ENCODE measurements around the gene GNA12. TPM values are rescaled to one million over a fixed set of nuclear protein-coding genes. Genes with fewer than 3 reads are reported as not detected.

Gene GNA12
- total RNA-seq, 1 donor from 2014 or later, result 67.2 TPM

DNA sequence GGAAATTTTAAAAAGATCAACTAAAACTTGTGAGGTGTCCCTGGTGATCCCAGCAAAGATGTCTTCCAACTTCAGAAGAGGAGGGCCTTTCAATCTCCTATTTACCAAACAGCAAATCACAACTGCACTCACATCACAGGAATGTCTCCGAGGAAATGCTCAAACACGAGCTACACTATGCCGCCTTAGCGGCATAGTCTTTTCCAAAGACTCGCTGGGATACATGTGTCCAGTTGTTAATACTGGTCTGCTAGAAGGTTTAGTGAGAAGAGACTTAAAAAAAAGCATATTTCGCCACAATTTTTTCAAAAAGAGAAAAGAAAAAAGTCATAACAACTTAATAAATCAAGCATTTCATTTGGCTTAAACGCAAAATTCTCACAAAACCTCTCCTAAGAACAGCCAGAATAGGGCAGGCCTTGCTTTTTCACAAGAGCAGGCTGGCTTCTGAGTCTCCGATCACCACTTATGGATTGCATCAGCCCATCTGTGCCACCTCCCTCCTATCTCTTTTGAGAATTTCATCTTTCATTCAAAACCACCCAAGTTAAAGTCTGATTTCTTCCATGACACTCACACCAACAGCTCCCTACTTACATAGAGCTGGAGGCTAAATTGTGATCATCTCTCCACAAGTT is 66.1 kb downstream of the GNA12 start:
- no peak for FAIRE-seq

DNA sequence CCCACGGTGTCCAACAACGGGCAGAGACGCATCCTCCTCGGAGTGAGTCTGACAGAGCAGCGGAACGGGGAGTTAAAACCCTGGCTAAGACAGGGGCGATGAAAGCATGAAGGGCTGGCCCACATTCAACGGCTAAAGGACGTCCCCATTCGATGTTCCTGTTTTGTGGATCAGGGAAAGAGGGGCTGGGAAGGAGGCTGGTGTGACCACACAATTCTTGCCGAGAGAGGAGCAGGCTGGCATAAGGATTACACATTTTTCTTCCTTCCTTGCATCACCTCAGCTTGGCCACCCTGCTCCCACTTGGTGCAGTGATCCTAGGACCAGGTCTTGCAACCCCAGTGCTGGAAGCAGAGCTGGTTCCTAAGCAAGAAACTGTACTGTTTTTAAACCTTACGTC is 67.7 kb downstream of the GNA12 start:
- Mint-ChIP-seq H3K4me1 (ENCODE audit: low read depth, unreplicated experiment) (peaks cover 12% of the 10 kb centered on the region), H3K4me3 (ENCODE audit: unreplicated experiment) (no peak overlapping the region), H3K9me3 (ENCODE audit: unreplicated experiment) (no peaks in the 10 kb centered on the region), H3K27me3 (ENCODE audit: low read depth, unreplicated experiment) (no peaks in the 10 kb centered on the region), H3K27ac (ENCODE audit: unreplicated experiment) (no peak overlapping the region), H3K36me3 (ENCODE audit: low read depth, unreplicated experiment) (peaks cover 25% of the 10 kb centered on the region)
- no peak for TF ChIP-seq EZH2 (IDR thresholded peaks at IDR 0.05; ENCODE audit: insufficient read depth, low read length)
- TF ChIP-seq, protein P1, sequence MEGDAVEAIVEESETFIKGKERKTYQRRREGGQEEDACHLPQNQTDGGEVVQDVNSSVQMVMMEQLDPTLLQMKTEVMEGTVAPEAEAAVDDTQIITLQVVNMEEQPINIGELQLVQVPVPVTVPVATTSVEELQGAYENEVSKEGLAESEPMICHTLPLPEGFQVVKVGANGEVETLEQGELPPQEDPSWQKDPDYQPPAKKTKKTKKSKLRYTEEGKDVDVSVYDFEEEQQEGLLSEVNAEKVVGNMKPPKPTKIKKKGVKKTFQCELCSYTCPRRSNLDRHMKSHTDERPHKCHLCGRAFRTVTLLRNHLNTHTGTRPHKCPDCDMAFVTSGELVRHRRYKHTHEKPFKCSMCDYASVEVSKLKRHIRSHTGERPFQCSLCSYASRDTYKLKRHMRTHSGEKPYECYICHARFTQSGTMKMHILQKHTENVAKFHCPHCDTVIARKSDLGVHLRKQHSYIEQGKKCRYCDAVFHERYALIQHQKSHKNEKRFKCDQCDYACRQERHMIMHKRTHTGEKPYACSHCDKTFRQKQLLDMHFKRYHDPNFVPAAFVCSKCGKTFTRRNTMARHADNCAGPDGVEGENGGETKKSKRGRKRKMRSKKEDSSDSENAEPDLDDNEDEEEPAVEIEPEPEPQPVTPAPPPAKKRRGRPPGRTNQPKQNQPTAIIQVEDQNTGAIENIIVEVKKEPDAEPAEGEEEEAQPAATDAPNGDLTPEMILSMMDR (IDR thresholded peaks at IDR 0.05; ENCODE audit: insufficient read depth, low read depth, low read length), result no peak
- Histone ChIP-seq H3K79me2 (ENCODE audit: insufficient read depth, low read length) (peaks cover 30% of the 10 kb centered on the region), H3K27ac (ENCODE audit: low read depth, low read length) (no peak overlapping the region), H4K20me1 (ENCODE audit: insufficient read depth, low read length) (peaks cover 24% of the 10 kb centered on the region), H3K36me3 (ENCODE audit: insufficient read depth, low read length) (no peaks in the 10 kb centered on the region), H3K27me3 (ENCODE audit: insufficient read depth, low read length) (no peaks in the 10 kb centered on the region), H3K9ac (ENCODE audit: low read length) (no peak overlapping the region), H3K4me3 (ENCODE audit: insufficient read depth, low read depth, low read length) (no peak overlapping the region), H2AFZ (ENCODE audit: low read depth, low read length) (no peak overlapping the region), H3K9me3 (ENCODE audit: insufficient read depth, low read depth, low read length) (no peaks in the 10 kb centered on the region), H3K4me1 (ENCODE audit: insufficient read depth, low read length) (no peaks in the 10 kb centered on the region), H3K4me2 (ENCODE audit: low read length) (no peak overlapping the region)
- DNase-seq (ENCODE audit: low read depth) (no peak), FAIRE-seq (no peak)

More for the DNA sequence above, 66.1 kb downstream of the GNA12 start:
- Mint-ChIP-seq H3K4me3 (ENCODE audit: unreplicated experiment) (no peak overlapping the region), H3K9me3 (ENCODE audit: unreplicated experiment) (no peaks in the 10 kb centered on the region), H3K4me1 (ENCODE audit: low read depth, unreplicated experiment) (peaks cover 6% of the 10 kb centered on the region), H3K27me3 (ENCODE audit: low read depth, unreplicated experiment) (no peaks in the 10 kb centered on the region), H3K27ac (ENCODE audit: unreplicated experiment) (peak overlapping the region; percentile 92), H3K36me3 (ENCODE audit: low read depth, unreplicated experiment) (peaks cover 20% of the 10 kb centered on the region)
- no peaks in the 10 kb centered on the region for H3K9me3 ChIP-seq (ENCODE audit: insufficient read depth, low read depth, low read length)
- H3K9ac ChIP-seq (ENCODE audit: low read length), result no peak overlapping the region
- H3K36me3 ChIP-seq (ENCODE audit: insufficient read depth, low read length), result no peaks in the 10 kb centered on the region
- no peaks in the 10 kb centered on the region for H3K4me1 ChIP-seq (ENCODE audit: insufficient read depth, low read length)
- TF ChIP-seq EZH2 (IDR thresholded peaks at IDR 0.05; ENCODE audit: insufficient read depth, low read length), result no peak
- TF ChIP-seq, protein P1 (IDR thresholded peaks at IDR 0.05; ENCODE audit: insufficient read depth, low read depth, low read length), result no peak
- H3K27me3 ChIP-seq (ENCODE audit: insufficient read depth, low read length), result no peaks in the 10 kb centered on the region
- no peak for DNase-seq (ENCODE audit: low read depth)
- H3K27ac ChIP-seq (ENCODE audit: low read depth, low read length), result no peak overlapping the region
- no peak overlapping the region for H3K4me2 ChIP-seq (ENCODE audit: low read length)
- H3K79me2 ChIP-seq (ENCODE audit: insufficient read depth, low read length), result peaks cover 26% of the 10 kb centered on the region
- H3K4me3 ChIP-seq (ENCODE audit: insufficient read depth, low read depth, low read length), result no peak overlapping the region
- peaks cover 23% of the 10 kb centered on the region for H4K20me1 ChIP-seq (ENCODE audit: insufficient read depth, low read length)
- H2AFZ ChIP-seq (ENCODE audit: low read depth, low read length), result no peak overlapping the region

DNA sequence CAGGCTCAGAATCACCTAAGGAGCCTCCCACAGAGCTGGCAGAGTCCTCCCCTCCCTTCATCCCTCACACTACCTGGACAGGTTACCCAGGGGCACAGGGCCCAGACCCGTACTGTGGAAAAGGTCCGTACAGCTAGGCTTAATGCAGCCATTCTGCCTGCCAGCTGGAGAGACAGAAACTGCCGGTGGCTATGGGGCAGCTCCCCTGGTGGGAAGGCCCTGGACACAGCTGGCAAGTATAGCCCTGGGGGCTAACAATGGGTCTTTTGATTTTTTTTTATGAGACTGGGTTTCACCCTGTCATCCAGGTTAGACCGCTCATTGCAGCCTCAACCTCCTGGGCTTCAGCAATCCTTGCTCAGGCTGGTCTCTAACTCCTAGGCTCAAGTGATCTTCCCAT is 68.3 kb downstream of the GNA12 start:
- no peak overlapping the region for H3K4me3 ChIP-seq (ENCODE audit: insufficient read depth, low read depth, low read length)
- H3K4me1 ChIP-seq (ENCODE audit: insufficient read depth, low read length), result no peaks in the 10 kb centered on the region
- DNase-seq (ENCODE audit: low read depth), result no peak
- no peaks in the 10 kb centered on the region for H3K27me3 ChIP-seq (ENCODE audit: insufficient read depth, low read length)
- no peak overlapping the region for H3K27ac Mint-ChIP-seq (ENCODE audit: unreplicated experiment)
- no peak overlapping the region for H3K4me2 ChIP-seq (ENCODE audit: low read length)
- no peak overlapping the region for H3K27ac ChIP-seq (ENCODE audit: low read depth, low read length)
- no peak overlapping the region for H3K9ac ChIP-seq (ENCODE audit: low read length)
- no peaks in the 10 kb centered on the region for H3K9me3 ChIP-seq (ENCODE audit: insufficient read depth, low read depth, low read length)
- peaks cover 28% of the 10 kb centered on the region for H3K36me3 Mint-ChIP-seq (ENCODE audit: low read depth, unreplicated experiment)
- H3K36me3 ChIP-seq (ENCODE audit: insufficient read depth, low read length), result no peaks in the 10 kb centered on the region
- TF ChIP-seq EZH2 (IDR thresholded peaks at IDR 0.05; ENCODE audit: insufficient read depth, low read length), result no peak
- TF ChIP-seq, protein P1 (IDR thresholded peaks at IDR 0.05; ENCODE audit: insufficient read depth, low read depth, low read length), result no peak
- no peaks in the 10 kb centered on the region for H3K27me3 Mint-ChIP-seq (ENCODE audit: low read depth, unreplicated experiment)
- H3K9me3 Mint-ChIP-seq (ENCODE audit: unreplicated experiment), result no peaks in the 10 kb centered on the region
- H3K4me3 Mint-ChIP-seq (ENCODE audit: unreplicated experiment), result no peak overlapping the region
- H4K20me1 ChIP-seq (ENCODE audit: insufficient read depth, low read length), result peaks cover 24% of the 10 kb centered on the region
- H2AFZ ChIP-seq (ENCODE audit: low read depth, low read length), result no peak overlapping the region
- peaks cover 29% of the 10 kb centered on the region for H3K79me2 ChIP-seq (ENCODE audit: insufficient read depth, low read length)
- FAIRE-seq, result no peak
- H3K4me1 Mint-ChIP-seq (ENCODE audit: low read depth, unreplicated experiment), result peaks cover 12% of the 10 kb centered on the region
